Activated CD8-positive, alpha-beta T cell treated with anti-CD3 and anti-CD28 coated beads for 36 hours (primary cell): ENCODE measurements around the gene CFAP97. TPM values are rescaled to one million over a fixed set of nuclear protein-coding genes. Genes with fewer than 3 reads are reported as not detected.
A peak's percentile ranks its signal among the peaks of the same experiment; 100 is the strongest.
"Not testable (repeated sequence)": the region's sequence is repeated elsewhere in the genome, so short reads cannot be mapped to it uniquely, and the experiment has no call there.

Experiments used
- ATAC-seq: fragments of 200-7000 bp; cut with Tn5 transposase; one replicate; pipeline ENCODE4 v1.10.0; 2021; ENCODE audit warnings: mild to moderate bottlenecking, moderate library complexity
- CTCF ChIA-PET: fragments of 350-600 bp; sonication (Branson Sonifier 250); formaldehyde crosslinking; loops from one replicate; lab custom pipeline; 2021; ENCODE audit warnings: antibody characterized with exemption; lab: Charles Lee
- POLR2A ChIA-PET: fragments of 350-600 bp; sonication (Branson Sonifier 250); formaldehyde crosslinking; loops from one replicate; lab custom pipeline; 2021; ENCODE audit warnings: antibody characterized with exemption; lab: Charles Lee
- DNase-seq: peaks from one replicate; pipeline ENCODE4 v3.0.0-alpha.2; 2020
- H3K27ac Mint-ChIP-seq: one replicate; pipeline ENCODE4 v1.8.0; 2021; ENCODE audit warnings: mild to moderate bottlenecking, mixed read lengths
- H3K27me3 Mint-ChIP-seq: one replicate; pipeline ENCODE4 v1.8.0; 2021; ENCODE audit warnings: mixed read lengths
- H3K36me3 Mint-ChIP-seq: one replicate; pipeline ENCODE4 v1.8.0; 2021; ENCODE audit warnings: low read depth, mixed read lengths
- H3K4me1 Mint-ChIP-seq: one replicate; pipeline ENCODE4 v1.8.0; 2021; ENCODE audit warnings: low read depth, mixed read lengths
- H3K4me3 Mint-ChIP-seq: one replicate; pipeline ENCODE4 v1.8.0; 2021; ENCODE audit warnings: mild to moderate bottlenecking, moderate library complexity, mixed read lengths
- H3K9me3 Mint-ChIP-seq: one replicate; pipeline ENCODE4 v1.8.0; 2021; ENCODE audit warnings: mixed read lengths
- CTCF ChIP-seq: fragments of 200-600 bp; IDR thresholded peaks from one replicate; pipeline ENCODE4 v1.8.0; 2022; ENCODE audit warnings: antibody characterized with exemption, mild to moderate bottlenecking
- intact Hi-C: fragments of 100-400 bp; cut with micrococcal nuclease; formaldehyde crosslinking; loops from one replicate; pipeline ENCODE4 v1.10.0; 2022
- total RNA-seq, 2 experiments: library from RNA; stranded (reverse); gene quantifications; one replicate each; pipeline ENCODE4 v1.2.3, GENCODE V29; 2021

The CFAP97 gene
- total RNA-seq, 2 experiments from 2014 or later: 48.5 to 50.3 TPM

- Mint-ChIP-seq H3K4me1 (peaks cover 34% of the 10 kb centered on the region), H3K9me3 (no peaks in the 10 kb centered on the region), H3K36me3 (peaks cover 19% of the 10 kb centered on the region), H3K4me3 (no peak overlapping the region), H3K27ac (peak overlapping the region; percentile 39), H3K27me3 (no peaks in the 10 kb centered on the region)
- ATAC-seq (no peak), DNase-seq (no peak)
- ChIA-PET POLR2A (no interaction called here), CTCF (interaction anchor here (0.8 kb wide), 1 partner anchor 10 kb away, joined by 3 read pairs; no protein-coding TSS in a partner anchor)
- intact Hi-C loops: loop anchor here (2.0 kb wide), 1 partner anchor 78 kb away; no protein-coding TSS in a partner anchor
- no peak for TF ChIP-seq CTCF
Observed at GRCh38 chr4:185246453-185246852, 42.7 kb upstream of the CFAP97 start.

- CTCF ChIA-PET: no interaction called here
- Mint-ChIP-seq H3K36me3 (peaks cover 16% of the 10 kb centered on the region), H3K4me1 (peaks cover 28% of the 10 kb centered on the region), H3K27ac (no peak overlapping the region), H3K4me3 (no peak overlapping the region), H3K9me3 (no peaks in the 10 kb centered on the region), H3K27me3 (no peaks in the 10 kb centered on the region)
- POLR2A ChIA-PET: no interaction called here
- ATAC-seq (no peak), DNase-seq (no peak)
- intact Hi-C loops: no loop called here
- no peak for TF ChIP-seq CTCF
Observed at GRCh38 chr4:185244763-185245162, 41.0 kb upstream of the CFAP97 start.

GRCh38 chr4:185243879-185244278, 40.1 kb upstream of the CFAP97 start:
- Mint-ChIP-seq H3K9me3 (no peaks in the 10 kb centered on the region), H3K27ac (no peak overlapping the region), H3K4me1 (peaks cover 27% of the 10 kb centered on the region), H3K36me3 (peaks cover 14% of the 10 kb centered on the region), H3K4me3 (no peak overlapping the region), H3K27me3 (no peaks in the 10 kb centered on the region)
- POLR2A ChIA-PET: interaction anchor here (0.6 kb wide), 1 partner anchor 62 kb away, joined by 3 read pairs; no protein-coding TSS in a partner anchor
- ATAC-seq: no peak
- intact Hi-C loops: no loop called here
- no peak for TF ChIP-seq CTCF
- no peak for DNase-seq
- CTCF ChIA-PET: no interaction called here

GRCh38 chr4:185242749-185243533, 39.1 kb upstream of the CFAP97 start:
- no peaks in the 10 kb centered on the region for H3K27me3 Mint-ChIP-seq
- ATAC-seq (no peak), DNase-seq (no peak)
- H3K27ac Mint-ChIP-seq: no peak overlapping the region
- peaks cover 17% of the 10 kb centered on the region for H3K36me3 Mint-ChIP-seq
- TF ChIP-seq CTCF: no peak
- CTCF ChIA-PET: interaction anchor here (1.1 kb wide), 1 partner anchor 15 kb away, joined by 4 read pairs; no protein-coding TSS in a partner anchor
- no peak overlapping the region for H3K4me3 Mint-ChIP-seq
- peaks cover 1% of the 10 kb centered on the region for H3K9me3 Mint-ChIP-seq
- POLR2A ChIA-PET: interaction anchor here (0.6 to 1.1 kb wide), 3 partner anchors 10 to 183 kb away, joined by 3 to 4 read pairs (median 3); partner anchors contain the start of gene ANKRD37
- intact Hi-C loops: no loop called here
- peaks cover 32% of the 10 kb centered on the region for H3K4me1 Mint-ChIP-seq

- ATAC-seq, H3K4me3 Mint-ChIP-seq: not testable (repeated sequence)
Observed at GRCh38 chr4:185240486-185240885, 36.7 kb upstream of the CFAP97 start.

More at GRCh38 chr4:185240486-185240885, 36.7 kb upstream of the CFAP97 start:
- H3K27ac Mint-ChIP-seq, CTCF ChIA-PET, POLR2A ChIA-PET, H3K9me3 Mint-ChIP-seq, H3K27me3 Mint-ChIP-seq, intact Hi-C loops, DNase-seq: not testable (repeated sequence)
- Mint-ChIP-seq H3K4me1 (peaks cover 21% of the 10 kb centered on the region), H3K36me3 (peaks cover 13% of the 10 kb centered on the region)
